ENCODE data around the gene MRTFA. TPM values are rescaled to one million over a fixed set of nuclear protein-coding genes. Genes with fewer than 3 reads are reported as not detected.

Gene MRTFA
- total RNA-seq, 1 donor from 2014 or later: 48.9 TPM

GRCh38 chr22:40653361-40653760 is 16.8 kb upstream of the MRTFA start:
- DNase-seq (ENCODE audit: low spot score): no peak
- Mint-ChIP-seq H3K9me3 (no peaks in the 10 kb centered on the region), H3K4me3 (ENCODE audit: low read depth) (no peak overlapping the region), H3K27ac (no peak overlapping the region), H3K4me1 (ENCODE audit: low read depth) (peaks cover 13% of the 10 kb centered on the region), H3K36me3 (ENCODE audit: low read depth) (no peaks in the 10 kb centered on the region), H3K27me3 (ENCODE audit: low read depth) (no peaks in the 10 kb centered on the region)
- intact Hi-C loops (cut with micrococcal nuclease): loop anchor here (2.0 kb wide), 1 partner anchor 15 kb away; no protein-coding TSS in a partner anchor

GRCh38 chr22:40651563-40652501 is 15.3 kb upstream of the MRTFA start:
- Mint-ChIP-seq H3K9me3 (no peaks in the 10 kb centered on the region), H3K27ac (peak overlapping the region; percentile 87), H3K4me3 (ENCODE audit: low read depth) (peak overlapping the region; percentile 65), H3K36me3 (ENCODE audit: low read depth) (no peaks in the 10 kb centered on the region), H3K27me3 (ENCODE audit: low read depth) (no peaks in the 10 kb centered on the region), H3K4me1 (ENCODE audit: low read depth) (peaks cover 16% of the 10 kb centered on the region)
- intact Hi-C loops (cut with micrococcal nuclease): loop anchor here (1.0 to 2.0 kb wide), 2 partner anchors 17 to 31 kb away; no protein-coding TSS in a partner anchor
- DNase-seq (ENCODE audit: low spot score): peak; percentile 70

GRCh38 chr22:40651057-40651456 is 14.5 kb upstream of the MRTFA start:
- DNase-seq (ENCODE audit: low spot score): no peak
- no peaks in the 10 kb centered on the region for H3K27me3 Mint-ChIP-seq (ENCODE audit: low read depth)
- no peak overlapping the region for H3K27ac Mint-ChIP-seq
- no peaks in the 10 kb centered on the region for H3K9me3 Mint-ChIP-seq
- intact Hi-C loops (cut with micrococcal nuclease): no loop called here
- no peaks in the 10 kb centered on the region for H3K36me3 Mint-ChIP-seq (ENCODE audit: low read depth)
- peaks cover 19% of the 10 kb centered on the region for H3K4me1 Mint-ChIP-seq (ENCODE audit: low read depth)
- H3K4me3 Mint-ChIP-seq (ENCODE audit: low read depth): no peak overlapping the region

GRCh38 chr22:40648386-40648785 is 11.9 kb upstream of the MRTFA start:
- Mint-ChIP-seq H3K9me3 (no peaks in the 10 kb centered on the region), H3K4me3 (ENCODE audit: low read depth) (no peak overlapping the region), H3K36me3 (ENCODE audit: low read depth) (no peaks in the 10 kb centered on the region), H3K27ac (no peak overlapping the region), H3K27me3 (ENCODE audit: low read depth) (no peaks in the 10 kb centered on the region), H3K4me1 (ENCODE audit: low read depth) (peaks cover 20% of the 10 kb centered on the region)
- DNase-seq (ENCODE audit: low spot score): no peak
- intact Hi-C loops (cut with micrococcal nuclease): no loop called here

- Mint-ChIP-seq H3K4me1 (ENCODE audit: low read depth) (peaks cover 6% of the 10 kb centered on the region), H3K27ac (no peak overlapping the region), H3K4me3 (ENCODE audit: low read depth) (no peak overlapping the region), H3K9me3 (no peaks in the 10 kb centered on the region), H3K27me3 (ENCODE audit: low read depth) (no peaks in the 10 kb centered on the region), H3K36me3 (ENCODE audit: low read depth) (no peaks in the 10 kb centered on the region)
- intact Hi-C loops (cut with micrococcal nuclease): loop anchor here (1.0 to 2.0 kb wide), 2 partner anchors 120 to 209 kb away; no protein-coding TSS in a partner anchor
- DNase-seq (ENCODE audit: low spot score): no peak
Observed at GRCh38 chr22:40645579-40646197, 9.2 kb upstream of the MRTFA start.

- H3K9me3 Mint-ChIP-seq: no peaks in the 10 kb centered on the region
- no peaks in the 10 kb centered on the region for H3K27me3 Mint-ChIP-seq (ENCODE audit: low read depth)
- intact Hi-C loops (cut with micrococcal nuclease): no loop called here
- no peak overlapping the region for H3K27ac Mint-ChIP-seq
- no peak overlapping the region for H3K4me3 Mint-ChIP-seq (ENCODE audit: low read depth)
- H3K36me3 Mint-ChIP-seq (ENCODE audit: low read depth): no peaks in the 10 kb centered on the region
- peaks cover 7% of the 10 kb centered on the region for H3K4me1 Mint-ChIP-seq (ENCODE audit: low read depth)
- DNase-seq (ENCODE audit: low spot score): no peak
Observed at GRCh38 chr22:40642316-40642715, 5.8 kb upstream of the MRTFA start.

- Mint-ChIP-seq H3K9me3 (no peaks in the 10 kb centered on the region), H3K27ac (no peak overlapping the region), H3K4me3 (ENCODE audit: low read depth) (no peak overlapping the region), H3K36me3 (ENCODE audit: low read depth) (no peaks in the 10 kb centered on the region), H3K4me1 (ENCODE audit: low read depth) (peaks cover 5% of the 10 kb centered on the region), H3K27me3 (ENCODE audit: low read depth) (no peaks in the 10 kb centered on the region)
- no peak for DNase-seq (ENCODE audit: low spot score)
- intact Hi-C loops (cut with micrococcal nuclease): no loop called here
Observed at GRCh38 chr22:40641269-40641668, 4.8 kb upstream of the MRTFA start.

- DNase-seq (ENCODE audit: low spot score): no peak
- H3K9me3 Mint-ChIP-seq: no peaks in the 10 kb centered on the region
- H3K27ac Mint-ChIP-seq: no peak overlapping the region
- intact Hi-C loops (cut with micrococcal nuclease): no loop called here
- H3K4me3 Mint-ChIP-seq (ENCODE audit: low read depth): no peak overlapping the region
- no peaks in the 10 kb centered on the region for H3K36me3 Mint-ChIP-seq (ENCODE audit: low read depth)
- H3K27me3 Mint-ChIP-seq (ENCODE audit: low read depth): no peaks in the 10 kb centered on the region
- peaks cover 17% of the 10 kb centered on the region for H3K4me1 Mint-ChIP-seq (ENCODE audit: low read depth)
Observed at GRCh38 chr22:40638261-40638660, 1.7 kb upstream of the MRTFA start.

GRCh38 chr22:40637183-40638150 is 948 bp upstream of the MRTFA start:
- intact Hi-C loops (cut with micrococcal nuclease): loop anchor here (2.0 kb wide), 1 partner anchor 105 kb away; no protein-coding TSS in a partner anchor
- Mint-ChIP-seq H3K4me1 (ENCODE audit: low read depth) (peaks cover 20% of the 10 kb centered on the region), H3K36me3 (ENCODE audit: low read depth) (no peaks in the 10 kb centered on the region), H3K27ac (peak overlapping the region; percentile 96), H3K9me3 (no peaks in the 10 kb centered on the region), H3K4me3 (ENCODE audit: low read depth) (peak overlapping the region; percentile 94), H3K27me3 (ENCODE audit: low read depth) (no peaks in the 10 kb centered on the region)
- peak; percentile 33 for DNase-seq (ENCODE audit: low spot score)

- H3K4me3 Mint-ChIP-seq (ENCODE audit: low read depth): peak overlapping the region; percentile 94
- no peaks in the 10 kb centered on the region for H3K36me3 Mint-ChIP-seq (ENCODE audit: low read depth)
- H3K27ac Mint-ChIP-seq: peak overlapping the region; percentile 70
- intact Hi-C loops (cut with micrococcal nuclease): loop anchor here (2.0 kb wide), 1 partner anchor 103 kb away; no protein-coding TSS in a partner anchor
- H3K9me3 Mint-ChIP-seq: no peaks in the 10 kb centered on the region
- peaks cover 27% of the 10 kb centered on the region for H3K4me1 Mint-ChIP-seq (ENCODE audit: low read depth)
- no peaks in the 10 kb centered on the region for H3K27me3 Mint-ChIP-seq (ENCODE audit: low read depth)
- no peak for DNase-seq (ENCODE audit: low spot score)
Observed at GRCh38 chr22:40635940-40636379, 559 bp downstream of the MRTFA start.

- H3K27ac Mint-ChIP-seq: no peak overlapping the region
- H3K36me3 Mint-ChIP-seq (ENCODE audit: low read depth): no peaks in the 10 kb centered on the region
- H3K9me3 Mint-ChIP-seq: no peaks in the 10 kb centered on the region
- DNase-seq (ENCODE audit: low spot score): no peak
- H3K27me3 Mint-ChIP-seq (ENCODE audit: low read depth): no peaks in the 10 kb centered on the region
- H3K4me3 Mint-ChIP-seq (ENCODE audit: low read depth): peak overlapping the region; percentile 90
- intact Hi-C loops (cut with micrococcal nuclease): no loop called here
- peaks cover 27% of the 10 kb centered on the region for H3K4me1 Mint-ChIP-seq (ENCODE audit: low read depth)
Observed at GRCh38 chr22:40635043-40635939, 1.2 kb downstream of the MRTFA start.
